HG03066 (cell line): ENCODE measurements around the gene PTPRN.

Source experiments
- ATAC-seq: cut with Tn5 transposase; IDR thresholded peaks from one replicate; pipeline ENCODE4 v1.9.1; 2021; ENCODE audit warnings: low read depth; ENCODE audit not compliant: unreplicated experiment

The PTPRN gene

GRCh38 chr2:219247678-219248642 lies 61.2 kb downstream of the PTPRN start:
- ATAC-seq: no peak

GRCh38 chr2:219246559-219246958 lies 62.6 kb downstream of the PTPRN start:
- no peak for ATAC-seq

- ATAC-seq: no peak
Measured at GRCh38 chr2:219245899-219246230, 63.3 kb downstream of the PTPRN start.

GRCh38 chr2:219245148-219245898 lies 63.9 kb downstream of the PTPRN start, which contains the start of the genes GLB1L and STK16:
TSS of gene GLB1L (minus strand) at chr2:219245444. CDS start at chr2:219243573, 1,871 bp downstream.
TSS of gene STK16 (plus strand) at chr2:219245479. CDS start at chr2:219246000, 521 bp downstream.
- ATAC-seq: peak; percentile 73

- no peak for ATAC-seq
Measured at GRCh38 chr2:219244789-219245147, 64.4 kb downstream of the PTPRN start.

GRCh38 chr2:219243291-219243761 lies 65.9 kb downstream of the PTPRN start:
- no peak for ATAC-seq
